Activated naive CD4-positive, alpha-beta T cell treated with anti-CD3 and anti-CD28 coated beads, Interleukin-2, amount 50 U/mL, for 16 hours (primary cell): ENCODE data around the gene SLC35B4.

Experiments
- DNase-seq: peaks from one replicate; pipeline ENCODE4 v3.0.0-alpha.2; 2020

SLC35B4 gene

DNA sequence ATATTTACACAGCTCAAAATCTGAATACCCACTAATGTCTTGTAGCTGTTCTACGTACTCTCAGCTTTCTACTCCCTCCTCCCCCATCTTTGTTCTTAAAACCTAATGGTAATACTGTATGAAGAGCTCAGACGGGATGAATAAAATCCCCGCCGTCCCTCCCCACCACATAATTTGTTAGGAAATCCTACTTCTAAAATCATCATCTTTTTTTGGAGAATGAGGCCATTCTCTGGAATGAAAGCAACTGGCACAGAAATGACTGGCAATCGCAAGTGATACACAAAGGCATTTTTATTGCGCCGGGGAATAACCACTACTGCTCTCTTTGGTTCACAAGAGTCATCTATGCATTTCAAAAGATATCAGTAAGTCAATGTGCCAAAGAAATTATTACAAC is 27.3 kb downstream of the SLC35B4 start:
- no peak for DNase-seq

DNA sequence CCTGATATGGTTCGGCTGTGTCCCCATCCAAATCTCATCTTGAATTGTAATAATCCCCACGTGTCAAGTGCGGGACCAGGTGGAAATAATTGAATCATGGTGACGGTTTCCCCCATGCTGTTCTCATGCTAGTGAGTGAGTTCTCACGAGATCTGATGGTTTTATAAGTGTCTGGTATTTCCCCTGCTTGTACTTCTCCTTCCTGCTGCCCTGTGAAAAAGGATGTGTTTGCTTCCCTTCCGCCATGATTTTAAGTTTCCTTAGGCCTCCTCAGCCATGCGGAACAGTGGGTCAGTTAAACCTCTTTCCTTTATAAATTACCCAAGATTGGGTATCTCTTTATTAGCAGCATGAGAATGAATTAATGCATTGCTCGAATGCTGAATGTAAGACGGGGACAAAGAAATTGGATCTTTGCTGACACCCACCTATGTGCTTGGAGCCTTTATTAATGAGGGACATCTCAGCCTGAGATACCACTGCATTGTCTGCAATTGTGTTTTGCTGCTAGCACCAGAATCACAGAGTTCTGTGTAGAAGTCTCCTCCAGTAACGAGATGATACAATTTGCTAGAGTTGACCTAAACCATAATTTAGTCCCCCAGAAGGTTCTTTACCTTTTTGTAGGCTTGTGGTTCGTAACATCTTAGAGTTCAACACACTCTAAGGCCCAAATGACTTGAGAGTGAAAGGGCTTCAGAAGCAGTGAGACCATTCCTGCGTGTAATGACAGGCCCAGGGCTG is 28.6 kb downstream of the SLC35B4 start:
- DNase-seq = no peak

DNA sequence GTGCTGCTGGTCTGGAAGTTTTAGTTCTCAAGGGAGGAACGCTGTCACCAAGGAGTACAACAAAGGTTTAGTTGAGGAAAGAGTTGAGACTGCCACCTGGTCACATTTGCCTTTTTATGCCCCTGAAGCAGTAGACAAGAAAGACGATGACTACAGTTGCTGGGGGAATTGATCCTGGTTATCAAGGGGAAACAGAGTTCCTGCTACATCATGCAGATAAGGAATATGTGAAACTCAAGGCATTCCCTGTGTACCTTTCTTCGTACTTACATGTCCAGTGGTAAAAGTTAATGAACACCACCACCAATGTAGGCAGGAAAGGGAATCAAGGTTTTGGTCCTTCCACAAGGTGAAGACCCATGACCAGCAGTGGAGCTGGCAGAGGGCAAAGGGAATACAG is 31.8 kb downstream of the SLC35B4 start:
- DNase-seq = no peak

DNA sequence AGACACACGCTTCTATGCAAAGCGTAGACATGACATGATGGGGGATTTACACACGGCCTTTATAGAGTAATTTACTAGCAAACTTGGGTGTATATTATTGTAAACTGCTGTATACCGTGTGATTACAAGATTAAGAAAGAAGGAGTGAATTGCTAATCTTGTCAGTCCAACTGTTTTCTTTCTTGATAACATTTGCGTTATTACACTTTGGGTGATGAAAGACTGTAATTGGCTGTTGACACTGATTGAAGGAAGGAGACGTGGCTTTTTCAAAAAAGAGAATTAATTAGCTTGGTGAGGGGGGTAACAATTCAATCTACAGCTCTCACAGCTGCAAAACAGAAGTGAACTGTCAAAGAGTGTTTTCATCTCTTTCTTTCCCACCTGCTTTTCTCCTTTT is 32.7 kb downstream of the SLC35B4 start:
- no peak for DNase-seq

DNA sequence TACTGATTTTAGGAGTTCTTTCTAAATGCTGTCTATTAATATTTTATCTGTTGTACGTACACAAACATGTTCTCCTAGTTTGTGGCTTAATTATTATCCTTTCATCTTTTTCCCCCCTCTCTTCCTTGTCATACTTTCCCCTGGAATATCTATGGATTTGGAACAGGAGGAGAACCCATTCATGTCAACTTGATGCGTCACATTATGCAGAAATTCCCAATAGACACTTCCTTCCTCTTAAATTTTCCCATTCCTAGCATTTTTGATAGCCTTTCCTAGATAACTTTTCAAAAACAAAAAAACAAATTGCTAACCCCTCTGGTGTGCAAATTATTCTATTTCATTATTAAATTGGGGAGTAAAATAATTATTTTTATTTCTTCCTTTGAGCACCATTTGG is 36.2 kb downstream of the SLC35B4 start:
- no peak for DNase-seq

DNA sequence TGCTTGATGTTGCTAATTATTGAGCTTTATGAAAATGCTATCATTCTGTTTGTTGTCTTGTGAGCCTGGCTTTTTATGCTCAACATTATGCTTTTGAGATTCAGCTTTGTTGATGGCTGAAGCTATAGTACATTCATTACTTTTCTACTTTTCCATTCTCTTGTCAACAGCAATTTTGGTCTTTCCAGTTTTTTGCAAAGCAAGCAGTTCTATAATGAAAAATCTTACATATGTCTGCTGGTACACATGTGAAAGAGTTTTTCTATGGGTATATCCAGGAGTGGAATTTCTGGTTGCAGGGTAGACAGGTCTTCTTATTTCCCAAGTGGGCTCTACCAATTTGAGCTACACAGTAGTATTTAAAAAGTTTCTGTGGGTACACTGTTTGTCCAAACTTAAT is 36.8 kb downstream of the SLC35B4 start:
- no peak for DNase-seq

DNA sequence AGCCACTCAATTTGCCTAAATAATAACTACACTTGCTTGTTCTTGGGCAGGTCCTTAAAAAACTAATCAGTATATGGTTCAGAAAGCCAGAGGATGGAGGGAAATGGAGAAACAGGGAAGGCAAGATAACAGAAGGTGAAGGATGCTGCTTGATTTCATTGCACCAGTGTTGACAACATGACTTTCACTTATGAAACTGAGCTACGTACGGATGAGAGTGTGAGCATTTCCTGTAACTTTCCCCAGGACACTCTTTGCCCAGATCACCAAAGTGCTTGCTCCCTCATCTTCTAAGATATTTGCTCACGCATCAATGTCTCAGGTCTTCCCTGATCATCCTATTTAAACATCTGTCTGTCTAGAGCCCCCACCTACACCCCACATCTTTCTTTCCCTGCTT is 37.4 kb downstream of the SLC35B4 start:
- DNase-seq = no peak

DNA sequence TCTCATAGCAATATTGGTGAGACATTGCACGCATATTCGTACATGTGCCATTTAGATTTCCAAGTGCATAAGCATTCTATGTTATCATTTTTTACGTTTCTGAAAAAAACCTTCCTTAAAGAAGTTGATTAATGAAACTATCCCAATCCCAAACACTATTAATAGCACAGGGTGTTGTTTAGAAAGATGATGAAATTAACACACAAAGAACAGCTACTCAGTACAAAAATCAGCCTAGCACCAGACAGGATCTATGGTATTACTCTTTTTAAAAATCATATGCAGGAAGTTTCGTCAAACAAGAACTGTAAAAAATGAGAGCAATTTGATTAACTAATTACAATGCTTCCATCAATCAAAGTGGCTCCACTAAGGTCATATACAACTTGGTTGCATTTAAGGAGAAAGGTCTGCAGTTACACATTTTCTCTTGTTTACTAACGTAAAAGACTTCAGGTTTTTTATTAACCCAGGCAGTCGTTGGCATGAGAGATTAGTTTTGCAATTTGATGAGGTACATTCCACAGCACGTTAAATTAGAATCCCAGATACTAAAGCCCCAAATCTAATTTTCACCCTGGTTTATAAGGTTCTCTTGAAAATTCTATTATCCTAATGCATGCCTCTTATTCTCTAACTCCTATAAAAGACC is 38.1 kb downstream of the SLC35B4 start:
- DNase-seq = no peak

DNA sequence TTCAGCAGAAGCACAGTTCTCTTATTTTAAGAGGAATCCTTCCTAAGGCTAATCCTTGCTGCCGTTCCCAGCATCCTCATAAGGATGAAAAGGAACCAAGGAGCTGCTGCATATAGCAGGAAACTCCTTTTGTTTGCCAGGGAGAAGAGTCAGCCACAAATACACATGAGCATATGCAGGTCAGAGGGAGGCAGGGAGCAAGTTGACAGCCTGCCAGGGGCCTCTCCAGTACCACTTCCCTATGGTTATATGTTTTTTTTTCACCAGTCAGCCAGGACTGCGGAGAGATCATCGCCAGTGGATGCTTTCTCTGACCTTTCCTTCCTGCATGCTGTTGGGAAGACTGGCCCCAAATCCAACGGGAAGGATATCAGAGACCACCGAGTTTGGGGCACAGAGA is 39.8 kb downstream of the SLC35B4 start:
- DNase-seq = no peak

DNA sequence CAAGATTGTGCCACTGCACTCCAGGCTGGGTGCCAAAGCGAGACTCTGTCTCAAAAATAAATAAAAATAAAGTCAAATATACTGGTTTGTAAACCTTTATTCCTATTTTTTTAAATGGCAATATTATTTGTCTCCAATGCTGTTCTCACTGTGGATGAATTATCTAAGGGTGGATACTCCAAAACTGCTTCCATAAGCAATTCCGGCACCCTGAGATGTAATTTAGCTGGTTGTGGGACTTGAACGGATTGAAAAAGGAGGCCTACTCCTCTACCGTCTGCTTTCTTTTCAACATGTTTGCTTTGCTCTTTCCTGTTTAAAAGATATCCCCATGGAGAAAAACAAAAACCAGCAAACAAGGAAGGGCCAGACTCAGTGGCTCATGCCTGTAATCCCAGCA is 54.4 kb downstream of the SLC35B4 start:
- DNase-seq = no peak

DNA sequence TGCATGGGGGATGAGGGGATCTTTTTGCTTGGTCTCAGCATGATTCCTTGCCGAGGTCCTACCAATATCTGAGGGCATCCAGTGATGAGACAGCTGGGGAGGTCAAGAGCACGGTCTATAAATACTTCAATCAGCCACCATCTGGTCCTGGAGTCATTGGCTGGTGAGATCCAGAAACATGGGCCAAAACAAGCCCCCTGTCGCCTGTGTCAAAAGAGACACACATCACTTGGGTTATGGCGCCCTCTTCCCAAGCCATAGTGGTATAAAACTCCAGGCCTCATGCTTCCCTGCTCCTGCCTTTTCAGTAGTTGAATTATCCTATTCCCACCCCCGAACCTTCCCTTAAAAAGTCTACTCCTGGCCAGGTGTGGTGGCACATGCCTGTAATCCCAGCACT is 60.9 kb downstream of the SLC35B4 start:
- no peak for DNase-seq

DNA sequence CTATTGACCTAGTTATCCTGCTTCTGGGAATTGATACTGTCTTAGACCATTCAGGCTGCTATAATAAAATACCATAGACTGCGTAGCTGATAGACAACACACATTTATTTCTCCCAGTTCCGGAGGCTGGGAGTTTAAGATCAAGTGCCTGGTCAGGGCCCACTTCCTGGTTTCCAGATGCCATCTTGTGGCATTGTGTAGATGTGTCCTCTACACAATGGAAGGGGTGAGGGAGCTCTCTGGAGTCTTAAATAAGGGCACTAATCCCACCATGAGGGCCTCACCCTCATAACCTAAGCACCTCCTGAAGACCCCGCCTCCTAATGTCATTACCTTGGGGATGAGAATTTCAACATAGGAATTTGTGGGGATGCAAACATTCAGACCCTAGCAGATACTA is 62.4 kb downstream of the SLC35B4 start:
- DNase-seq = no peak

DNA sequence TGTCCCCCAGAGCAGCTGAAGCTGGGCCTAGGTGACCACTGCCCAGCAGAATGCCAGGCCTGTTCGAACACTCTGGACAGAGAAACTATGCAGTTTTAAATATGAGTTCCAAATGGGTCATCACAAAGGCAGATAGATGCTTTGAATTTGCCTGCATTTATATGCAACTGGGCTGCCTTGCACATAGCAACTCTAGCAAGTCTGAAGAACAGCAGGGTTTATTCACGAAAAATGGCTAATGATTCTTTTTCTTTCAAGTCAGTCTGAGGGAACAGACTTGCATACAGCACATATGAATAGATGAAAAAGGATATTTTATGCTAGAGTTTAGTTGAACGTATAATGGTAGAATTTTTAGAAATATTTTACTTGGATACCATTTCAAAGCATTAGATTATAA is 68.5 kb downstream of the SLC35B4 start:
- DNase-seq = no peak

DNA sequence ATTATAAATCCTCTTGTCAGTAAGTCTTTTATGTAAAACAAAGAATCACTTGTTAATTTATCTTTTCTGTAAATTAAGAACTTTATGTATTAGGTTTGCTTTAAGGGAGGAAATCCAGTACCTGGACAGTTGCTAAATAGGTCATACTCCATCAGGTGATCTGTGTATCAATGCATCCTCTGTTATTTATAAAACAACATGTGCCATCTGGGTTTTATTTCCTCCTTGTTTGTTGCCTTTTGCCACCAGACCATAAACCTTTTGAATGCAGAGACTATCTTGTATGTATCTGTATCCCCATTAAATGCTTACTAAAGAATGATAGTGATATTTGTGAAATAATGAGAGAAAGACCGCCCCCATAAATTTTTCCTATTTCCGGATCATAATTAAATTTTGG is 70.0 kb downstream of the SLC35B4 start:
- no peak for DNase-seq

DNA sequence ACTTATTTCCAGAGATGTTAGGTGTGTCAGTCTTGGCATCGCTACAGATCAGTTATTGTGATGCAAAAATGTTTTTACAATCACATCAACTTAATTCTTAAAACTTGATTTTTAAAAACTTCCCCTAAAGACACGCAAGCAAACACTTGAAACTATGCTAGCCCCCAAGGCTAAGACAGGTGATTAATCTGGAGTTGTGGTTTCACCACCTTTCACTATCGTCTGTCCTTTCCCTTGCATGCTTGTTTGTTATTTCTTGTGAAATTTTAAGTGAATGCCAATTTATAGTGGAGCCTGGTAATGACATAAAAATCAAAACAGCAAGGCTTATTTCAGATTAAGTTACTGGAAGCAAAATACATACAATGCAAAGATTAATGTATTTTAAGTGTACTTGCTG is 70.4 kb downstream of the SLC35B4 start:
- DNase-seq = no peak

DNA sequence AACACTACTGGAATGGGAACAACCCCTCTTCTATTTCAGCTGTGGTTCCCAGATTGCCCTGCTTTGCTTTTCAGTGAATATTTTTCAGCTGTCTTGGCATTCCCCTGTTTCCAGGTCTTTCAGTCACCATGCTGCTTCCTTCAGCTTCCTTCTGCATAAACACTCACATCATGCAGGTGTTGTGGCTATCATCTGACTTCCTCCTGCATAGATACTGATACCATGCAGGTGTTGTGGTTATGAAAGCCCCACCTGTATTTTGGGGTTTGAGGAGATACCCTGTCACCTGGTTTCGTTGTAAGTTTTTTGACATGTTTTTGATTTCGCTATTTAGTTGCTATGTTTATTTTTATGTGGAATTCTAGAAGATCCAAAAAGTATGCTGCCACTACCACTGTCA is 71.5 kb downstream of the SLC35B4 start:
- no peak for DNase-seq
